Adrenal gland (tissue), 5 donors: ENCODE data around the gene SUOX.

Experiments used
- POLR2A ChIP-seq, 2 donors: fragments of 450-650 bp; IDR thresholded peaks; one replicate each; pipeline ENCODE4 v1.6.1; 2017; ENCODE audit warnings: antibody characterized with exemption in 2 of 2, mild to moderate bottlenecking in 2 of 2, moderate library complexity in 1 of 2
- TF ChIP-seq, protein P1 (sequence below), 6 experiments: fragments of 450-650 bp in 4 of 6; fragments of 200-600 bp in 2 of 6; sonication (generic) in 1 of 6; IDR thresholded peaks; 1 replicate in 5 of 6; 2 replicates in 1 of 6; pipeline versions ENCODE4 v1.5.1 to v1.8.0; 2016 to 2021; ENCODE audit warnings: antibody characterized with exemption in 6 of 6, mild to moderate bottlenecking in 2 of 6, moderate library complexity in 1 of 6
- donor health status: DM: no; HTN: no; CAD: no.

DNA sequence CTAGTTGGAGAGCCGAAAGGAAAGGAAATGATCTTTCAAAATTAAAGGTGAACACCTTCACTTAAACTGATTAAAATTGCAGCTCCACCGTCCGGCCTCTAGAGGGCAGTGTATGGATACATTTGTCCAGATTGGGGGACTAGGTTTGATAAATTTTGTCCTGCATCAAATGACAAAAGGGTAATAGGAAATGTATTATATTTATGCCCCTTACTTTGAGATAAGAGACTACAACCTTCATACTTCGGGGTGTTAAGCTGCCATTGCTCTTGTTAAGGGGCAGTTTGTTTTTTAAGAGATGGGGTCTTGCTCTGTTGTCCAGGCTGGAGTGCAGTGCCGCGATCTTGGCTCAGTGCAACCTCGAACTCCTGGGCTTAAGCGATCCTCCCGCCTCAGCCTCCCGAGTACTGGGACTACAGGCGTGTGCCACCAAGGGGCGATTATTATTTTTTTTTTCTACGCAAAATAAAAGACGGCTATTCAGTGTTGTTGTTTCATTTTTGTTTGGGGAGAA, 818 bp upstream of the SUOX start:
- TF ChIP-seq, protein P1, sequence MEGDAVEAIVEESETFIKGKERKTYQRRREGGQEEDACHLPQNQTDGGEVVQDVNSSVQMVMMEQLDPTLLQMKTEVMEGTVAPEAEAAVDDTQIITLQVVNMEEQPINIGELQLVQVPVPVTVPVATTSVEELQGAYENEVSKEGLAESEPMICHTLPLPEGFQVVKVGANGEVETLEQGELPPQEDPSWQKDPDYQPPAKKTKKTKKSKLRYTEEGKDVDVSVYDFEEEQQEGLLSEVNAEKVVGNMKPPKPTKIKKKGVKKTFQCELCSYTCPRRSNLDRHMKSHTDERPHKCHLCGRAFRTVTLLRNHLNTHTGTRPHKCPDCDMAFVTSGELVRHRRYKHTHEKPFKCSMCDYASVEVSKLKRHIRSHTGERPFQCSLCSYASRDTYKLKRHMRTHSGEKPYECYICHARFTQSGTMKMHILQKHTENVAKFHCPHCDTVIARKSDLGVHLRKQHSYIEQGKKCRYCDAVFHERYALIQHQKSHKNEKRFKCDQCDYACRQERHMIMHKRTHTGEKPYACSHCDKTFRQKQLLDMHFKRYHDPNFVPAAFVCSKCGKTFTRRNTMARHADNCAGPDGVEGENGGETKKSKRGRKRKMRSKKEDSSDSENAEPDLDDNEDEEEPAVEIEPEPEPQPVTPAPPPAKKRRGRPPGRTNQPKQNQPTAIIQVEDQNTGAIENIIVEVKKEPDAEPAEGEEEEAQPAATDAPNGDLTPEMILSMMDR (IDR thresholded peaks at IDR 0.05), result peak; percentile 82 to 91 (median 84)
- no peak for TF ChIP-seq POLR2A (IDR thresholded peaks at IDR 0.05)
